Activated naive CD4-positive, alpha-beta T cell treated with anti-CD3 and anti-CD28 coated beads, Interleukin-2, amount 10 ng/mL, durations not matched to agents 7 days and 5 days (primary cell): ENCODE results near the gene RAD51B.

ENCODE experiments used
- CTCF ChIA-PET: fragments of 350-600 bp; sonication (Branson Sonifier 250); formaldehyde crosslinking; loops from one replicate; lab custom pipeline; 2021; ENCODE audit warnings: antibody characterized with exemption; lab: Charles Lee
- DNase-seq: peaks from one replicate; pipeline ENCODE4 v3.0.0-alpha.2; 2020
- H3K27ac Mint-ChIP-seq: one replicate; pipeline ENCODE4 v1.8.0; 2021; ENCODE audit warnings: mild to moderate bottlenecking, moderate library complexity, mixed read lengths
- H3K27me3 Mint-ChIP-seq: one replicate; pipeline ENCODE4 v1.8.0; 2021; ENCODE audit warnings: mild to moderate bottlenecking, mixed read lengths
- H3K36me3 Mint-ChIP-seq: one replicate; pipeline ENCODE4 v1.8.0; 2021; ENCODE audit warnings: mixed read lengths
- H3K4me1 Mint-ChIP-seq: one replicate; pipeline ENCODE4 v1.8.0; 2021; ENCODE audit warnings: mixed read lengths
- H3K4me3 Mint-ChIP-seq: one replicate; pipeline ENCODE4 v1.8.0; 2021; ENCODE audit warnings: mild to moderate bottlenecking, moderate library complexity, mixed read lengths
- H3K9me3 Mint-ChIP-seq: one replicate; pipeline ENCODE4 v1.8.0; 2021; ENCODE audit warnings: mixed read lengths

The RAD51B gene

DNA sequence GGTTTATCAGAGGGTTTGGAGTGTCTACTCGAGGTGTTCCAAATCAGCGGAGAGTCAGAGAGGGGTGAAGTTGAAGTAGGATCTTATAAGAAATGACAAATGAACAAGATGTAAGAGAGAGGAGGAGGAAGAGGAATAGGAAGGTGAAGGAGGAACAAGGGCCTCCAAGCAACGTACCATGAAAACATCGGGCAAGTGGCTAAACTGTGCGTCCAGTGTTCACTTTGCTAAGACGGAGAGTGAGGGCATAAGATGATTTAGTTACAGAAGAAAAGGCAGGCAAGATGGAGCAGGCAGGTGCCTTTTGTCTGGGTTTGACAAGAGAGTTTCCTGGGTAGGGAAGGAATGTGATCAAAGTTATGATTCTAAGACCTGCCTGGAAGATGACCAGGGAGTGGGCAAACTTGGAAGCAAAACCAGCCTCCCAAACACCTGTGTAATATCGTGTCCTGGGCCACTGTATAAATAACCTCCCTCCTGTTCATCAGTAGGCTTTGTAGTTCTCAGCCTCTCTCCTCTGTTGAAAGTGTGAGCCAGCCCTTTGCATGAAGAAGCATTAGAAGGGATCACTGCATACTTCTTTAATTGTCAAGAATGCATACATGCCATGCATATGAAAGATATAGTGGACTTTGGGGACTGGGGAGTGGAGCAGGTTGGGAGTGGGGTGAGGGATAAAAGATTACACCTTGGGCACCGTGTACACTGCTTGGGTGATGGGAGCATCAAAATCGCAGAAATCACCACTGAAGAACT, 861.9 kb downstream of the RAD51B start:
- no peak overlapping the region for H3K27ac Mint-ChIP-seq
- CTCF ChIA-PET = no interaction called here
- peak; percentile 5 for DNase-seq
- H3K27me3 Mint-ChIP-seq = no peaks in the 10 kb centered on the region
- no peaks in the 10 kb centered on the region for H3K9me3 Mint-ChIP-seq
- no peaks in the 10 kb centered on the region for H3K36me3 Mint-ChIP-seq
- peaks cover 52% of the 10 kb centered on the region for H3K4me1 Mint-ChIP-seq
- no peak overlapping the region for H3K4me3 Mint-ChIP-seq

GRCh38 chr14:68682166-68683103, 862.9 kb downstream of the RAD51B start:
- Mint-ChIP-seq H3K4me3 (no peak overlapping the region), H3K27me3 (peaks cover 2% of the 10 kb centered on the region), H3K4me1 (peaks cover 58% of the 10 kb centered on the region), H3K36me3 (no peaks in the 10 kb centered on the region), H3K9me3 (no peaks in the 10 kb centered on the region), H3K27ac (peak overlapping the region; percentile 89)
- CTCF ChIA-PET = interaction anchor here (0.7 to 1.2 kb wide), 3 partner anchors 105 to 468 kb away, joined by 3 to 6 read pairs (median 5); no protein-coding TSS in a partner anchor
- peak; percentile 55 for DNase-seq

DNA sequence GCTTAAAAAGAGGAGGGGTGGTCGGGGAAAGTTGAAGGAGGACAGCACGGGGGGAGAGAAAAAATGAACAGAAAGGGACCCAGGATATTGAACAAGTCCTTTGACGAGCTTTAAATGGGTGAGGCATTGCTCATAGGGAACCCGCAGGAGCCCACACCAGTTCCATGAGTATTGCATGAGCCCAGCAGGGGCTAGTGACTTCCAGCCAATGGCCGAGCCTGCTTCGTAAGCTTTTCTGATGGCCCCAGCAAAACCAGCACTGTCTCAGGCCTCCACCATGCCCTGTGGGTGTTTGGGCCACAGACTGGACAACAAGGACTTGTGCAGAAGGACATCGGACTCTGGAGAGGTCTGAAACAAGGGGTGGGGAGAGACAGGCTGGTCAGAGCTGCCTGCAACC, 863.7 kb downstream of the RAD51B start:
- peaks cover 4% of the 10 kb centered on the region for H3K27me3 Mint-ChIP-seq
- DNase-seq = peak; percentile 18
- H3K4me1 Mint-ChIP-seq = peaks cover 58% of the 10 kb centered on the region
- peak overlapping the region; percentile 89 for H3K27ac Mint-ChIP-seq
- no peaks in the 10 kb centered on the region for H3K36me3 Mint-ChIP-seq
- no peak overlapping the region for H3K4me3 Mint-ChIP-seq
- H3K9me3 Mint-ChIP-seq = no peaks in the 10 kb centered on the region
- CTCF ChIA-PET = interaction anchor here (0.7 to 1.2 kb wide), 3 partner anchors 104 to 467 kb away, joined by 3 to 6 read pairs (median 5); no protein-coding TSS in a partner anchor

DNA sequence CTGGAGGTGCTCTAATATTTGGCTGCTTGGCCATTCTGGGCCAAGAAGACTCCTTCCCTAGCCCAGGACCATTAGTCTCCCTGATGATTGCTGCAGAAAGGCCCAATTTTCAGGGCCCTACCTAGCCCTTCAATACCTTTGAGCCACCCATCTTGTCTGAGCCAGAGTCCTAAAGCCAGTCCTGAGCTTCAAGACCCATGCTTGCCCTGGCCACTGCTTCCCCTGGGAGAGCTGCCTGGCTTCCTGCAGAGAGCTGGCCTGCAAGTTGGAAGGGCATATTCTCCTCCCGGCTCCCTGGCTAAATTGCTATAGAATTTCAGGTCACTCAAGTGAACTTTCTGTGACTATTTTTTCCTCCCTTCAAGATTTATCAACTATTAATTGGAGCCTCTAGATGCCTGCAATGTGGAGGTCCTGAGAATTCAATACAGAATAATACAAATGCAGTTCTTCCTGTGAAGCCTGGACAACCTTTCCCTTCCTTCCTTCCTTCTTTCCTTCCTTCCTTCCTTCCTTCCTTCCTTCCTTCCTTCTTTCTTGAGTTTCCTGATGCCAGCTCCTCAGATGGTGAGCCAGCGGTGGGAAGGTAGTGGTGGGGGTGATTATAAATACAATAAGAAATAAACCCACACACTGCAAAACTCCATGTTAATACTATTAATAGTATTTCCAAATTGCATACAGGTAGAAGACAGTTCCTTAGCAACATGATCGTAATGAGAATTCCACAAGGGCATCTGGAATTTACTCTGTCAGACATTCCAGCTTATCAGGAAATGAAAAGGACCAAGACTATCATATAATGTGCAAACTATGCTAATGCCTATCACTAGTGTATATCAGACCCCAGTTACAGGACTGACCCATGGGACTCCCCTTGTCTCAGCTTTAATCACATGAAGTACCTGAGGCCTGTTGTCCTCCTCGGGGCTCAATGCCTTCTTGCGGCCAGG, 865.2 kb downstream of the RAD51B start:
- DNase-seq = peak; percentile 14
- peak overlapping the region; percentile 7 for H3K4me3 Mint-ChIP-seq
- H3K36me3 Mint-ChIP-seq = no peaks in the 10 kb centered on the region
- H3K27me3 Mint-ChIP-seq = peaks cover 16% of the 10 kb centered on the region
- H3K27ac Mint-ChIP-seq = peak overlapping the region; percentile 95
- peaks cover 58% of the 10 kb centered on the region for H3K4me1 Mint-ChIP-seq
- CTCF ChIA-PET = interaction anchor here (0.8 to 1.2 kb wide), 4 partner anchors 14 to 401 kb away, joined by 3 to 4 read pairs (median 4); no protein-coding TSS in a partner anchor
- H3K9me3 Mint-ChIP-seq = no peaks in the 10 kb centered on the region

DNA sequence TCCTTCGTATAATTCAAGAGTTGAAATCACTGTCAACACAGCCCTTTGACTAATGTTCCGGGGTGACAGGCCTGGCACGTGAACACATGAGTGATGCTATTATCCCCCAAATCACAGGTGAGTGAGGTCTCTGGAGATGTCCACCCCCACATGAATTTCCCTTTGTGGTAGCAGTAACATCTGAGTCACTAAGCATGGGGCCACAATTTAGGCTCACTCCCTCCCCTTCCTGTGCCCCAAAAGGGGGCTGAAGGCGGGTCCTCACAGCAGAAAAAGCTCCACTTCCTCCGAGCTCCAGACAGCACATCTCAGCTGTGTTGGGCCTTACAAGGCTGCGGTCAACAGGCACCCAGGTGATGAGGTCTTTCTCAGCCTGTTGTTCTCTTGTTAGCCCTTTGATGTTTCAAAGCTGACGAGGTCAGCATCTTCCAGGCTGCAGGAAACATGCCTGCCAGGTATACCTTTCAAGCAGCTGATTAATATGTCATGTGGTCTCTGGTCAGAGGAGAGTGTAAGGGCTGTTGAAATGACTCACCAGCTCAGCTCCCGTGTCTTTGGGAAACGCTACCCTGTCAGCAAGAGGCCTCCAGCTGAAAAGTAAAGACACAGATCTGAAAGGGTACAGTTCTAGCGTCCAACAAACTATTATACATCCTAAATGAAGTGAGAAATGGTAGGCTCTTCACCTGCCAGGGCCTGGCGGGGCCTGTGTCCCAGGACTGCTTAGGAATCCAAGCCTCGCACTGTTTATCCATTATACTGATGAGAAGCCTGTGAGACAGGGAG, 866.0 kb downstream of the RAD51B start:
- peak; percentile 87 for DNase-seq
- Mint-ChIP-seq H3K4me1 (peaks cover 58% of the 10 kb centered on the region), H3K36me3 (no peaks in the 10 kb centered on the region), H3K9me3 (no peaks in the 10 kb centered on the region), H3K4me3 (peak overlapping the region; percentile 7), H3K27me3 (peaks cover 25% of the 10 kb centered on the region), H3K27ac (peak overlapping the region; percentile 95)
- CTCF ChIA-PET = interaction anchor here (0.6 to 1.2 kb wide), 8 partner anchors 9 to 402 kb away, joined by 3 to 4 read pairs (median 3); no protein-coding TSS in a partner anchor

GRCh38 chr14:68686205-68686465, 866.6 kb downstream of the RAD51B start:
- H3K36me3 Mint-ChIP-seq = no peaks in the 10 kb centered on the region
- peaks cover 57% of the 10 kb centered on the region for H3K4me1 Mint-ChIP-seq
- H3K27me3 Mint-ChIP-seq = peaks cover 25% of the 10 kb centered on the region
- H3K4me3 Mint-ChIP-seq = no peak overlapping the region
- no peak for DNase-seq
- CTCF ChIA-PET = interaction anchor here (0.7 to 1.2 kb wide), 3 partner anchors 94 to 128 kb away, joined by 3 to 4 read pairs (median 4); no protein-coding TSS in a partner anchor
- peak overlapping the region; percentile 95 for H3K27ac Mint-ChIP-seq
- no peaks in the 10 kb centered on the region for H3K9me3 Mint-ChIP-seq

GRCh38 chr14:68686724-68687123, 867.1 kb downstream of the RAD51B start:
- Mint-ChIP-seq H3K36me3 (no peaks in the 10 kb centered on the region), H3K27me3 (peaks cover 26% of the 10 kb centered on the region), H3K9me3 (no peaks in the 10 kb centered on the region), H3K4me3 (no peak overlapping the region), H3K4me1 (peaks cover 52% of the 10 kb centered on the region), H3K27ac (peak overlapping the region; percentile 95)
- DNase-seq = peak; percentile 17
- CTCF ChIA-PET = no interaction called here

GRCh38 chr14:68687746-68688145, 868.2 kb downstream of the RAD51B start:
- Mint-ChIP-seq H3K27ac (no peak overlapping the region), H3K4me3 (no peak overlapping the region), H3K9me3 (no peaks in the 10 kb centered on the region), H3K36me3 (no peaks in the 10 kb centered on the region), H3K27me3 (peaks cover 34% of the 10 kb centered on the region), H3K4me1 (peaks cover 42% of the 10 kb centered on the region)
- peak; percentile 6 for DNase-seq
- CTCF ChIA-PET = interaction anchor here (1.1 to 1.2 kb wide), 2 partner anchors 28 to 103 kb away, joined by 3 to 4 read pairs; no protein-coding TSS in a partner anchor

DNA sequence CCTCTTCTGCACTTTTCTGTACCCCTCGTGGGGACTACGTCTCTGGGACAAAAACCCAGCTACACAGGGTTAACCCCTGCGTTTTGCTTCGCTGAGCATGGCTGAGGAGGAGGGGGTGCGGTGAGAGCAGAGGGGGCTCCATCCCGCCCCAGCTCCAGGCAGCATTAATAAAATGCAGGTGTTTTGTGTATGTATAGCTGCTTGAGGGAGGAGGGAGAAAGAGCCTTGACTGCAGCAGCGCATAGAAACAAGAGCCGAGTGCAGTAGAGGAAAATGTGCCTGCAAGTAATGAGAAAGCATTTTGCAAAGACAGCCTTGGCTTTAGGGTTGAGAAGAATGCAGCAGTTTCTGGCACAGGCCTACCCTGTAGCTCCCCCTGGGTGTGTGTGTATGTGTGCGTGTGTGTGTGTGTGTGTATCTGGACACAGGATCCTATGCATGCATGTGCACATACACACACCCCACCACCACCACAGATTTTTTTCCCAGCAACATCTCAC, 869.3 kb downstream of the RAD51B start:
- Mint-ChIP-seq H3K27me3 (peaks cover 38% of the 10 kb centered on the region), H3K4me1 (peaks cover 30% of the 10 kb centered on the region), H3K4me3 (no peak overlapping the region), H3K27ac (no peak overlapping the region), H3K9me3 (no peaks in the 10 kb centered on the region), H3K36me3 (no peaks in the 10 kb centered on the region)
- peak; percentile 22 for DNase-seq
- CTCF ChIA-PET = interaction anchor here (0.8 to 1.2 kb wide), 3 partner anchors 27 to 102 kb away, joined by 3 to 4 read pairs (median 3); no protein-coding TSS in a partner anchor

GRCh38 chr14:68689511-68689910, 869.9 kb downstream of the RAD51B start:
- Mint-ChIP-seq H3K4me1 (peaks cover 25% of the 10 kb centered on the region), H3K36me3 (no peaks in the 10 kb centered on the region), H3K27ac (no peak overlapping the region), H3K27me3 (peaks cover 38% of the 10 kb centered on the region), H3K9me3 (no peaks in the 10 kb centered on the region), H3K4me3 (no peak overlapping the region)
- CTCF ChIA-PET = no interaction called here
- DNase-seq = no peak

DNA sequence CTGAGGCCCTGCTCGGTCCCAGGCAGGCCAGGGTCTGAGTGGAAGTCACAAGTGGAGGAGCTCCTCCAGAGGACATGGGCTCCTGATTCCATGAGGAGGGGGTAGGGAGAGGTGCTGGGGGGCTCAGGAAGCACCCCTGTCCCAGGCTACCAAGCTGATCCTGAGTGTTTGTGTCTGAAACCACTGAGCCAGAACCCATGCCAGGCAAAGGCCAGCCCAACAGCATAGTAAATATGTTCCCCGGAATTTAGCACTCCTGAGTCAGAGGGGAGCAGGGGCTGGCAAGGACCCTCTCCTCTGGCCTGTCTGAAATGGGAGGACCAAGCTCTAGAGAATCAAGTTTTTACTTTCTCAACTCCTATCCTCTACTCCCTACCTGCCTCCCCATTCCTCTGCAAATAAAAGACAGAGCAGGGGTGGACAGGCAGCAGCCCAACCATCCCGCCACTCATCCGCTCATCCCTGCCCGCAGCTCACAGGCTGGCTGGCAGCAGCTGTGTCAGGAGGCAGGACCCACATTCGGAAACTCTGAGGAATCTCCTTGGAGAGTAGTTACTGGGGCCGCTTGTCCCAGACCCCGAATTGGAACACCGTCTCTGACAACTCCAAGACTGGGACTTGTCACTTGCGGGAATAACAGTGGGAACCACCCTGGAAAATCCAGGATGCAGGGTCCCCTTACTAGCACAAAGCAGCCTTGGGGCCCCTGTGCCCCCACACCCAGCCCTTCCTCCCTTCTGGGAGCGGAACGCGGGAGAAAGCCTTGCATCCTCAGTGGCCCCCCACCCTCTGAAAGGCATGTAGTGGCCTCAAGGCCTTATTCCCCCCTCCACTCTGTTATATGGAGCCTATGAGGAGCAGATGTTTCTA, 870.7 kb downstream of the RAD51B start:
- H3K4me1 Mint-ChIP-seq = peaks cover 20% of the 10 kb centered on the region
- peak; percentile 9 for DNase-seq

More for the DNA sequence above, 870.7 kb downstream of the RAD51B start:
- H3K4me3 Mint-ChIP-seq = no peak overlapping the region
- H3K27ac Mint-ChIP-seq = no peak overlapping the region
- CTCF ChIA-PET = no interaction called here
- H3K36me3 Mint-ChIP-seq = no peaks in the 10 kb centered on the region
- no peaks in the 10 kb centered on the region for H3K9me3 Mint-ChIP-seq
- peaks cover 43% of the 10 kb centered on the region for H3K27me3 Mint-ChIP-seq
